Fibroblast of mammary gland (primary cell): ENCODE data around the gene METTL25.

Experiments used
- DNase-seq: peaks from one replicate; pipeline ENCODE4 v3.0.0-alpha.2; 2010; ENCODE audit warnings: low read depth
- H3K4me3 ChIP-seq: 2 replicates; pipeline ENCODE4 v1.5.1; 2011; ENCODE audit warnings: low read depth, mild to moderate bottlenecking, low read length, moderate library complexity; ENCODE audit not compliant: control insufficient read depth
- CTCF ChIP-seq: conservative IDR thresholded peaks from 2 replicates; pipeline ENCODE4 v1.5.1; 2011; ENCODE audit warnings: low read depth, low read length, inconsistent platforms; ENCODE audit not compliant: control insufficient read depth, insufficient read depth

METTL25 gene

GRCh38 chr12:82437744-82438143 is 79.4 kb downstream of the METTL25 start:
- H3K4me3 ChIP-seq = no peak overlapping the region
- no peak for TF ChIP-seq CTCF
- no peak for DNase-seq

- no peak overlapping the region for H3K4me3 ChIP-seq
- no peak for TF ChIP-seq CTCF
- no peak for DNase-seq
These were observed 80.0 kb downstream of the METTL25 start for GRCh38 chr12:82438356-82438755.

GRCh38 chr12:82440885-82441284 is 82.6 kb downstream of the METTL25 start:
- no peak for DNase-seq
- no peak overlapping the region for H3K4me3 ChIP-seq
- no peak for TF ChIP-seq CTCF

GRCh38 chr12:82448911-82449578 is 90.7 kb downstream of the METTL25 start:
- no peak overlapping the region for H3K4me3 ChIP-seq
- no peak for TF ChIP-seq CTCF
- DNase-seq = peak; percentile 21

- no peak overlapping the region for H3K4me3 ChIP-seq
- no peak for DNase-seq
- no peak for TF ChIP-seq CTCF
These were observed 98.3 kb downstream of the METTL25 start for GRCh38 chr12:82456633-82457032.

GRCh38 chr12:82458101-82458500 is 99.8 kb downstream of the METTL25 start:
- no peak for DNase-seq
- no peak for TF ChIP-seq CTCF
- H3K4me3 ChIP-seq = no peak overlapping the region

- DNase-seq = no peak
- no peak overlapping the region for H3K4me3 ChIP-seq
- no peak for TF ChIP-seq CTCF
These were observed 103.1 kb downstream of the METTL25 start for GRCh38 chr12:82461393-82461792.
